ENCODE measurements around the gene RECQL5. TPM values are rescaled to one million over a fixed set of nuclear protein-coding genes. Genes with fewer than 3 reads are reported as not detected.

RECQL5 gene
- polyA plus RNA-seq, 1 donor (not counting 4 experiments of a cell fraction or from before 2014, with no cell fraction given), result 11.9 TPM

DNA sequence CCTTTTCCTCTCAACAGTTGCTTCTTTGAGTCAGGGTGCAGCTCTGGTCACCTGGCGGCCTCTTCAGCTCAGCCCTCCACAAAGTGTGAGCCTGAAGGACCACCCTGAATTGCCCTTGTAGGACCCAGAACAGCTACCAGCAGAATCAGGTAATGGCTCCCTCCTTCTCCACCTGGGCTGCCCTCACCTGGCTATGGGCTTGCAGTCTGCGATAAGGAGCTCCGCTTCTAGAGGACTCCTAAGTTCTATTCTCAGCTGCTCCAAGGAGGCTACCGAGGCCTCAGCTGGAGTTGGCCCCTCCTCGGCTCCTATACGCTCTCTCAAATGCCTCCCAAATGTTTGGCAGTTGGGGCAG is 20.3 kb downstream of the RECQL5 start:
- H3K79me2 ChIP-seq (ENCODE audit: control insufficient read depth, insufficient read depth, low read length), result no peaks in the 10 kb centered on the region
- no peaks in the 10 kb centered on the region for H3K9me3 ChIP-seq (ENCODE audit: control insufficient read depth, low read depth, low read length)
- TF ChIP-seq CTCF (optimal IDR thresholded peaks at IDR 0.05 in 1 of 3, IDR thresholded peaks at IDR 0.05 in 1 of 3, conservative IDR thresholded peaks at IDR 0.05 in 1 of 3; ENCODE audit: extremely low read depth in 1 of 3, insufficient read depth in 2 of 3, low read length in 3 of 3) (no peak), EZH2 (IDR thresholded peaks at IDR 0.05; ENCODE audit: low read length) (no peak)
- H3K9me1 ChIP-seq (ENCODE audit: control insufficient read depth, extremely low read depth, insufficient read depth, low read length), result peaks cover 2% of the 10 kb centered on the region
- H3K36me3 ChIP-seq (ENCODE audit: control insufficient read depth in 2 of 2, extremely low read depth in 1 of 2, insufficient read depth in 2 of 2, low read length in 2 of 2), result peaks cover 10 to 26% of the 10 kb centered on the region in 2 experiments
- no peak overlapping the region for H2AFZ ChIP-seq (ENCODE audit: control insufficient read depth, low read length)
- no peak overlapping the region for H3K4me3 ChIP-seq (ENCODE audit: control insufficient read depth in 2 of 3, extremely low read depth in 1 of 3, insufficient read depth in 2 of 3, low read depth in 1 of 3, low read length in 3 of 3)
- H3K4me1 ChIP-seq (ENCODE audit: control insufficient read depth, extremely low read depth, insufficient read depth, low read length), result peaks cover 44% of the 10 kb centered on the region
- H3K4me2 ChIP-seq (ENCODE audit: control insufficient read depth, extremely low read depth, insufficient read depth, low read depth, low read length), result no peak overlapping the region
- FAIRE-seq (no peak), DNase-seq (ENCODE audit: low read depth, low spot score) (no peak)
- H4K20me1 ChIP-seq (ENCODE audit: control insufficient read depth, extremely low read depth, insufficient read depth, low read length), result no peaks in the 10 kb centered on the region
- no peaks in the 10 kb centered on the region for H3K27me3 ChIP-seq (ENCODE audit: control insufficient read depth, extremely low read depth, insufficient read depth, low read length)
- H3K9ac ChIP-seq (ENCODE audit: control insufficient read depth, extremely low read depth, insufficient read depth, low read length), result peak overlapping the region; percentile 85
- peak overlapping the region; percentile 99 for H3K27ac ChIP-seq (ENCODE audit: control insufficient read depth, insufficient read depth, low read length)
- dilution Hi-C loops (cut with MboI; ENCODE audit: extremely low pct_ligation_motif_present, low sequenced_read_pairs), result no loop called here

GRCh38 chr17:75645889-75646637 is 20.9 kb downstream of the RECQL5 start:
- dilution Hi-C loops (cut with MboI; ENCODE audit: extremely low pct_ligation_motif_present, low sequenced_read_pairs), result no loop called here

More at GRCh38 chr17:75645889-75646637, 20.9 kb downstream of the RECQL5 start:
- peak overlapping the region; percentile 82 for H3K4me2 ChIP-seq (ENCODE audit: control insufficient read depth, extremely low read depth, insufficient read depth, low read depth, low read length)
- no peak for TF ChIP-seq CTCF (optimal IDR thresholded peaks at IDR 0.05 in 1 of 3, IDR thresholded peaks at IDR 0.05 in 1 of 3, conservative IDR thresholded peaks at IDR 0.05 in 1 of 3; ENCODE audit: extremely low read depth in 1 of 3, insufficient read depth in 2 of 3, low read length in 3 of 3)
- TF ChIP-seq EZH2 (IDR thresholded peaks at IDR 0.05; ENCODE audit: low read length), result no peak
- H3K9me1 ChIP-seq (ENCODE audit: control insufficient read depth, extremely low read depth, insufficient read depth, low read length), result peaks cover 2% of the 10 kb centered on the region
- H3K4me1 ChIP-seq (ENCODE audit: control insufficient read depth, extremely low read depth, insufficient read depth, low read length), result peaks cover 44% of the 10 kb centered on the region
- H2AFZ ChIP-seq (ENCODE audit: control insufficient read depth, low read length), result no peak overlapping the region
- H3K27ac ChIP-seq (ENCODE audit: control insufficient read depth, insufficient read depth, low read length), result peak overlapping the region; percentile 99
- FAIRE-seq (no peak), DNase-seq (ENCODE audit: low read depth, low spot score) (no peak)
- H3K27me3 ChIP-seq (ENCODE audit: control insufficient read depth, extremely low read depth, insufficient read depth, low read length), result no peaks in the 10 kb centered on the region
- no peaks in the 10 kb centered on the region for H4K20me1 ChIP-seq (ENCODE audit: control insufficient read depth, extremely low read depth, insufficient read depth, low read length)
- peak overlapping the region; percentile 85 for H3K9ac ChIP-seq (ENCODE audit: control insufficient read depth, extremely low read depth, insufficient read depth, low read length)
- H3K36me3 ChIP-seq (ENCODE audit: control insufficient read depth in 2 of 2, extremely low read depth in 1 of 2, insufficient read depth in 2 of 2, low read length in 2 of 2), result peaks cover 10 to 26% of the 10 kb centered on the region in 2 experiments
- H3K79me2 ChIP-seq (ENCODE audit: control insufficient read depth, insufficient read depth, low read length), result no peaks in the 10 kb centered on the region
- H3K9me3 ChIP-seq (ENCODE audit: control insufficient read depth, low read depth, low read length), result no peaks in the 10 kb centered on the region
- peak overlapping the region in 2 of 3 experiments; percentile 13 to 25 for H3K4me3 ChIP-seq (ENCODE audit: control insufficient read depth in 2 of 3, extremely low read depth in 1 of 3, insufficient read depth in 2 of 3, low read depth in 1 of 3, low read length in 3 of 3)
